ENCODE measurements around the gene KIAA1217. TPM values are rescaled to one million over a fixed set of nuclear protein-coding genes. Genes with fewer than 3 reads are reported as not detected.

Gene KIAA1217
- total and polyA plus RNA-seq, 2 of the 8 experiments (the other 6 are each of a cell fraction or from before 2014, with no cell fraction given), result 4.5 to 15.6 TPM

DNA sequence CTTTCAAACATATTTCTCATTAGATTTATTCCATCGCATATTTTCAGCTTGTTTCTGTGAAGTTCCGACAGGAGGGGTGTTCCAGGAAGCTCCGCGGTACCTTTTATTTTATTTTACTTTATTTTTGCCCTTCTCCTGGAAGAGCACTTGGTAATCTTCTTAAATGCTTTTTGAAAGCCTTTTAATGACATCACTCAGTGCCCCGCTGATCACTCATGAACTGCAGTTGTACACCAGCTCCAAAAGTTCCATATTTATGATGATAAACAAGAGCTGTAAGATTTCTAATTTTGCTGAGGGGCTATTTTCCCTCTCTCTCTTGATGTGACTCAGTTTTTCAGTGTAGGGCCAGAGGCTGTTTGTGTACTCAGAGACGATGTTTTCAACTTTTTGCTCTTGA lies 144.4 kb downstream of the KIAA1217 start:
- no peak overlapping the region for H2BK5ac ChIP-seq (ENCODE audit: low read depth, low read length)
- ChIA-PET POLR2A (ENCODE audit: partially characterized antibody) (no interaction called here), CTCF (ENCODE audit: partially characterized antibody) (interaction anchor here (0.7 to 1.6 kb wide), 4 partner anchors 10 to 149 kb away, joined by 3 to 4 read pairs (median 3); no protein-coding TSS in a partner anchor)
- FAIRE-seq (no peak), DNase-seq (ENCODE audit: low read depth in 1 of 2, low spot score in 2 of 2) (no peak)
- 96% methylated on average over 6 of the region's 6 CpGs; no CpG with 5 or more reads in 1 of the 2 experiments for WGBS, 2 experiments (ENCODE audit: extremely low coverage in 1 of 2, insufficient coverage in 1 of 2, insufficient read length in 1 of 2, insufficient replicate concordance in 2 of 2, low coverage in 1 of 2, low lambda C conversion rate in 2 of 2, missing lambda C conversion rate in 1 of 2)
- H3K56ac ChIP-seq (replicated peaks; ENCODE audit: insufficient read length, low read depth, low read length), result no peak overlapping the region
- H3K27me3 ChIP-seq (replicated peaks in 1 of 4; ENCODE audit: control insufficient read depth in 3 of 4, extremely low read depth in 1 of 4, insufficient read depth in 3 of 4, low read length in 3 of 4), result no peaks in the 10 kb centered on the region
- H2BK120ac ChIP-seq (replicated peaks; ENCODE audit: low read depth, low read length), result no peak overlapping the region
- H2AFZ ChIP-seq (ENCODE audit: low read length), result no peak overlapping the region
- no peaks in the 10 kb centered on the region; the same call in 1 of the 2 replicates for H3K79me1 ChIP-seq (ENCODE audit: low read depth, low read length)
- H3K4me3 ChIP-seq (ENCODE audit: extremely low read depth in 1 of 4, insufficient read depth in 2 of 4, low read depth in 3 of 4, low read length in 4 of 4), result no peak overlapping the region
- no peaks in the 10 kb centered on the region for H3K79me2 ChIP-seq (ENCODE audit: control insufficient read depth in 1 of 2, insufficient read depth in 2 of 2, low read length in 2 of 2)
- H3K9ac ChIP-seq (replicated peaks in 1 of 4; ENCODE audit: extremely low read depth in 1 of 4, low read depth in 3 of 4, low read length in 3 of 4), result no peak overlapping the region
- H3K4ac ChIP-seq (replicated peaks; ENCODE audit: insufficient read length, low read depth, low read length), result no peak overlapping the region
- peaks cover 5 to 14% (median 11%) of the 10 kb centered on the region in 4 experiments for H3K4me1 ChIP-seq (replicated peaks in 1 of 4; ENCODE audit: control insufficient read depth in 3 of 4, insufficient read depth in 4 of 4, low read length in 3 of 4)
- H2BK12ac ChIP-seq (ENCODE audit: low read depth, low read length), result no peak overlapping the region
- no peak overlapping the region for H3K18ac ChIP-seq (ENCODE audit: extremely low read depth, low read length)
- no peak overlapping the region for H4K5ac ChIP-seq (ENCODE audit: insufficient read length, low read depth, low read length)
- no peaks in the 10 kb centered on the region for H4K20me1 ChIP-seq (replicated peaks in 1 of 2; ENCODE audit: control insufficient read depth in 1 of 2, insufficient read depth in 2 of 2, low read length in 2 of 2)
- H4K8ac ChIP-seq (ENCODE audit: extremely low read depth, insufficient read depth, low read length), result no peak overlapping the region
- no peak overlapping the region for H2AK5ac ChIP-seq (ENCODE audit: low read depth, low read length)
- H3K23ac ChIP-seq (ENCODE audit: insufficient read length), result no peak overlapping the region
- H4K91ac ChIP-seq (replicated peaks; ENCODE audit: insufficient read length, low read length), result no peak overlapping the region
- H2BK20ac ChIP-seq (ENCODE audit: low read length), result no peak overlapping the region
- H2BK15ac ChIP-seq (ENCODE audit: low read length), result no peak overlapping the region
- H3K23me2 ChIP-seq (ENCODE audit: low read depth, low read length), result no peaks in the 10 kb centered on the region
- H3K36me3 ChIP-seq (ENCODE audit: control insufficient read depth in 2 of 4, insufficient read depth in 4 of 4, low read length in 3 of 4), result no peaks in the 10 kb centered on the region
- no peak overlapping the region for H3K27ac ChIP-seq (ENCODE audit: low read depth, low read length)
- no peak overlapping the region for H3K14ac ChIP-seq (ENCODE audit: insufficient read length)
- H3K9me3 ChIP-seq (ENCODE audit: insufficient read depth in 2 of 2, low read depth in 1 of 2, low read length in 1 of 2), result no peaks in the 10 kb centered on the region
- H3K4me2 ChIP-seq (ENCODE audit: insufficient read depth in 1 of 2, low read depth in 2 of 2, low read length in 2 of 2), result no peak overlapping the region
- TF ChIP-seq SUZ12 (IDR thresholded peaks at IDR 0.05; ENCODE audit: low read length), result no peak
- TF ChIP-seq SRF (IDR thresholded peaks at IDR 0.05; ENCODE audit: low read depth, low read length), result no peak
- TF ChIP-seq, protein P1, sequence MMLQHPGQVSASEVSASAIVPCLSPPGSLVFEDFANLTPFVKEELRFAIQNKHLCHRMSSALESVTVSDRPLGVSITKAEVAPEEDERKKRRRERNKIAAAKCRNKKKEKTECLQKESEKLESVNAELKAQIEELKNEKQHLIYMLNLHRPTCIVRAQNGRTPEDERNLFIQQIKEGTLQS (IDR thresholded peaks at IDR 0.05; ENCODE audit: insufficient read depth, low read depth, low read length), result no peak
- TF ChIP-seq BCL11A (IDR thresholded peaks at IDR 0.05; ENCODE audit: low read depth in 2 of 2, low read length in 2 of 2), result no peak
- TF ChIP-seq SIRT6 (IDR thresholded peaks at IDR 0.05; ENCODE audit: low read length), result no peak
- TF ChIP-seq JUND (IDR thresholded peaks at IDR 0.05; ENCODE audit: low read length), result no peak
- TF ChIP-seq TAF1 (IDR thresholded peaks at IDR 0.05; ENCODE audit: low read depth, low read length), result no peak
- TF ChIP-seq GTF2F1 (IDR thresholded peaks at IDR 0.05; ENCODE audit: borderline replicate concordance, low read depth, low read length), result no peak
- TF ChIP-seq NANOG (IDR thresholded peaks at IDR 0.05; ENCODE audit: insufficient read depth, low read depth, low read length, poor library complexity, severe bottlenecking), result no peak
- no peak for TF ChIP-seq HDAC6 (IDR thresholded peaks at IDR 0.05; ENCODE audit: low read depth, low read length)
- TF ChIP-seq RBBP5 (IDR thresholded peaks at IDR 0.05; ENCODE audit: borderline replicate concordance, low read depth, low read length), result no peak
- TF ChIP-seq CBX8 (IDR thresholded peaks at IDR 0.05; ENCODE audit: borderline replicate concordance, low read depth, low read length), result no peak
- no peak for TF ChIP-seq SIX5 (IDR thresholded peaks at IDR 0.05; ENCODE audit: low read depth, low read length)
- TF ChIP-seq SP4 (IDR thresholded peaks at IDR 0.05; ENCODE audit: low read length), result no peak

Data from H1 (cell line).